ENCODE results near the gene MYOM1.

- TF ChIP-seq POLR2AphosphoS5 (IDR thresholded peaks at IDR 0.05) (no peak), CTCF (IDR thresholded peaks at IDR 0.05) (no peak)
Observed at GRCh38 chr18:3088449-3088848, 131.3 kb downstream of the MYOM1 start.
